ENCODE data around the gene IL22RA2.
"Not testable (repeated sequence)": the region's sequence is repeated elsewhere in the genome, so short reads cannot be mapped to it uniquely, and the experiment has no call there.

IL22RA2 gene

DNA sequence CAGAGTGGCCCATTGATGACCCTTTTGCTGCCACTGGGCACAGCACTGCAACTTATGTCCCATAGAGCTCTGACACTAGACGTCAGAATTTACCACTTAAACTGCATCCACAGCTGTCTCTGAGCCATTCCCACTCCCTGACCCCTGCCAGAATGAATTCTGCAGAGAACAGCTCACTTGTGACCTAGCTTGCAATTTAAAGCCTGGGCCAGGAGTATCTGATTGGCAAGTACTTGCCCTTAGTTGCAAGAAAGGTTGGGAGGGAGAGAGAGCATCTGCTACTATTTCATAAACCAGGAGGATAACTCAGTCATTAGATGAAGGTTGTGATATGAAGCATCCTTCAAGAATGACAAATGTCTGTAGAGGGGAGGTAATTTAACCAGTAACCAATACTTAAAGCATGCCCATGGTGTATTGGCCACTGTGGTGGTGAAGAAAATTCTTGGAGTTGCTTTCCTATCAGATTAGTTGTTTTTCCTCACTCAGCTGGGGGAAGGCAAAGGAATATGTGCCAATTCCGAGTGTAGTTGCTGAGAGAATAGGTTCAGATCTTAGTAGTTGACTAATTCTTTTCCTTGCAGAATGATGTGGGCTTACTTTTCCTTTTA is 46.5 kb downstream of the IL22RA2 start:
- no peak for DNase-seq (ENCODE audit: low read depth in 2 of 2)

DNA sequence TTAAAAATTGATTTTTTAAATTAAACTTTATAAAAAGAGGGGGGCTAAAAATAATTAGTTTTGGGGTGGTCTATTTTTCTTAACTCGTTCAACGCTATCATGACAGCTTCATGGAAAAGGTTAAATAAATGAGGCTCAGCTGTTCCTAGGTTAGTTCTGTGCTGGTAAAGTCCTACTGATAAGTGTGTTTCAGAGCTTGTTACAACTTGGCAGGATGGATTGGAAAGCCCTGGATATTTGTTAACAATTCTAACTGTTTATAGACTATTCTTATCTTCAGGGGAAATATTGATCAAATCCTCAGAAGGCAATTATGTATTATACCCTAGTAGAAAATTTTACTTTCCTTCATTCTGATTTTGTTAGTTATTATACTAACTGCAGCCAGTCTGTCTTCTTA is 50.4 kb downstream of the IL22RA2 start:
- DNase-seq (ENCODE audit: low read depth in 2 of 2) = no peak

DNA sequence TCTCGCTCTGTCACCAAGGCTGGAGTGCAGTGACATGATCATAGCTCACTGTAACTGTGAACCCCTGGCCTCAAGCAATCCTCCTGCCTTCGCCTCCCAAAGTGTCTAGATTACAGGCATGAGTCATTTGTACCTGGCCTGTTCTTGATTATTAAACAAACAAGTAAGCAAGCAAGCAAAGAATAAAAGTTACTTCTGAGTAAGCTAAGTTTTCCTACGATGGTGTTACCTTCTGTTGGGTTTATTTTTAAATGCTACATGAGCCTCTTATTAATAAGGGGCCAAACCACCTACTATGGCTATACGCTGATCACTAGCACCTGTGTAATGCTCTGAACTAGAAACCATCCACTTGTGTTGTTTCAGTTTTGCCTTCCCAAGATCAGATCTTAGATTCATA is 50.8 kb downstream of the IL22RA2 start:
- no peak for DNase-seq (ENCODE audit: low read depth in 2 of 2)

DNA sequence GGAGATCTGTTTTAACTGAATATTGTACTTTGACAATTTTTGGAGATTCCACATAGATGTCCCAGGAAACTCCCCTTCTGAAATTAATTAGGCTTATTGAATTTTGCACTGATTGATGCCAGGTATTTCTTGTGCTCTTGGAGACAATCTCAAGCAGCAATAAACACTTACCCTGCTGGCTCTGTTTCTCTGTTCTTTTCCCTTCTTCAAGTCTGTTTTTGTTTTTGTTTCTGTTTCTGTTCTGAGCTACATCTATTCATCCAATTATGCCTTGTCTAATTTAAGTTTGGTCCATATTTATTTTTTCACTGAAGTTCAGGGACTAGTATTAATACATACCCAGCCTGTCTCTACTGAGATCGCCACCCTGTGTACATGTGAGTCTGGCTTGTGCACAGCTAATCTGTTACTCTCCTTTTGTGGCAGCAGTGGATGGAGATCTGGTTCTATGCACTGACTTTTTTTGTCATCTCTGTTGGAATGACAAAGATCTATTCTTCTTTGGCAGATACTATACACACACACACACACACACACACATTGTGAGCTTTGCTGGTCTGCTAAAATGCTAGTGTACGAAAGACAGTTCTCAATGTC is 51.9 kb downstream of the IL22RA2 start:
- DNase-seq (ENCODE audit: low read depth in 2 of 2) = no peak

DNA sequence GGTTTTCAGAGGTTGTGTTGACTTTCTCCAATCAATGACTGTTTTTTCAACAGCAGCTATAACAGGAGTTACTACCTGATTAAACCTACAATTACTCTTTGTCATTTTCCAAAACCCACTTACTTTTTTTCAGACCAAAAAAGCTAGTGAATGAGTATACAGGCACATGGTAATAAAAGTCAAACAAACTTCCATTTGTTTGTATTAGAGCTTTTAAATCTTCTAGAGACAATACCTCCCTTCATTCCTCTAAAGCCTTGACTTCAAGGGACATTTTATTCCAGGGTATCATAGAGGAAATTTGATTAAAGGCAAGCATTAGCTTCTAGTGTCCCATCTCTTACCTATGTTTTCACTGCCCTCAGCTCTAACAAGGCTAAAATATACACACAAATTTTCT is 52.7 kb downstream of the IL22RA2 start:
- DNase-seq (ENCODE audit: low read depth in 2 of 2) = no peak

DNA sequence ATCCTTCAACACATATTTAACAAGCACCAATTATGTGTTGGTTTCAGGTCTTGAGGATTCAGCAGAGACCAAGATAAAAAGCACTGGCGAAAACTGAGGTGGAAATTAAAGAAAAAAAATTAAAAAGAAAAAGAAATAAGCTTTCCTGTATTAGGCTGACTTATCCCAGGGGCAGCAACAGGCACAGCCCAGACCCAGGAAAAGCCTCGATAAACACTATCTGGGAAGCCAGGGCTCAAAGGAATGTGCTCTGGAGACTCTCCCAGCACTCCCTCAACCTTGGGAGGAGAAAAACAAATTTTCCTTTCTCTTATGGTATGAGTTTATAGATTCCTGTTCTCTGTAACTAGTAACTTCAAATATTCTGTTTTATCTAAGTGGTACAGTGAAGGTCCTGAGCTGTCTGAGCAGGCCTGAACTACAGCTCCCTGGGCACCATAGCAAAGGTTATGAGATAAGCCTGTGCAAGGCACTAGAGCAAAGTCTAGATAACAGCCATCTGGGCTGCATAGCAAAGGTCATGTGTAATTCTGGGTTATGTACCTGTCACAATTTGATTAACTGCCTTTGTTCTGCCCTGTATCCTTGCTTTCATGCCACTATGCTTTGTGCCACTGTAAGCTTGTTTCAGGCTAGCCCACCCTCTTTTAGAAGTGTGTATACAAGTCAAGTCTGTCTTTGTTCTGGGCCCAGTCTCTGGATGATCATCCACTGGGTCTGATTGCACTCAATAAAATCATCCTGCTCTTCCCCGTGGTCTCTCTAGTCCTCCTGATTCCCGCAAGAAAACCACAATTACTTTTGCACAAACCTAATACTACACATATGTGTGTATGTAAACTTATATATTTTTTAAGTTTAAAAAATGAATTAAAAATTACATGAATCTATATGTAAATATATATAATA is 54.0 kb downstream of the IL22RA2 start:
- DNase-seq (ENCODE audit: low read depth in 2 of 2) = no peak

DNA sequence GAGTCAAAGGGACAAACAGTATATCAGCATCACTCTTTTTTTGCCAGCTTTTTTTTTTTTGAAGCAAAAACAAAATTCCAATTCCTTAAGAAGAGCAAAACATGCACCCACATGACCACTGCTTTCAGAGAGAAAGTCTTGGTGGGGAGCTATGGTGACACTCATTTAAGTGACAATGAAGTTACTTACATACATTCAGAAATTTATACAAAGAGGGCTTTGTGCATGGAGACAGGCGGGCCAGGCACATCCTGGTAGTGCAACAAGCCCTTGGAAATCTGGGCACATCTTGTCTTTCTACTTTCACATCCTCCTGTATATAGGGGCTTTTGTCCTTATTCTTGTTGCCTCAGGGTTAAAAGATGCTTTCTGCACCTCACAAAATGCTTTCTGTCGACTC is 55.9 kb downstream of the IL22RA2 start:
- DNase-seq (ENCODE audit: low read depth in 2 of 2) = no peak

DNA sequence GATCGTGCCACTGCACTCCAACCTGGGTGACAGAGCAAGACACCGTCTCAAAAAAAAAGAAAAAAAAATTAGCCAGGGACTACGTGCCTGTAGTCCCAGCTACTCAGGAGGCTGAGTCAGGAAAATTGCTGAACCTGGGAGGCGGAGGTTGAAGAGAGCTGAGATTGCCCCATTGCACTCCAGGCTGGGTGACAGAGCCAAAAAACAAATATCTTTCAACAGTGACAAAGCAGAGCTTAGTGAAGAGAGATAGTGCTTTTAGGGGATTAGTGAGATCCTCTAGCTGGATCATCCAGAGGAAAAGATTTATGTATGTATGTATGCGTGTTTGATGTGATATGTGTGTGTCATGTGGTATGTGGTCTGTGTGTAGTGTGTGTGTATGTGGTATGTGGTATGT is 56.6 kb downstream of the IL22RA2 start:
- DNase-seq (ENCODE audit: low read depth in 2 of 2) = no peak

DNA sequence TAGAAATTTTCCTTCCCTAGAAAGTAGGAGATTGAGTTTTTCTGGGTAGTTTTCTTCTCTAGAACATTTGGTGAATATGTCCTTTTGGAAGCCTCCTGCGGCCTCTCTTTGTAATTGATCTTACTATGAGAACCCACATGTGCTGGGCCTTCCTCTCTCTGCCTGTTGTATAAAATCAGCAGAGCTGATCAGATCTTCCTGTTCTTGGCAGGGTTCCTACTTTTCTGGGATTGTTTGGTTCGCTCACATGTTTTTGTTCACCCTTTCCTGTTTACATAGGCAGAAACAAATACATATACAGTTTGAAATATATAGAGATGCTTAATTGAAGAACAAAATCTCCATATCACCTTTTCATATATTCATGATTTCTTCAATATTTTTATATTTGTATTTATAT is 57.8 kb downstream of the IL22RA2 start:
- DNase-seq (ENCODE audit: low read depth in 2 of 2) = no peak

DNA sequence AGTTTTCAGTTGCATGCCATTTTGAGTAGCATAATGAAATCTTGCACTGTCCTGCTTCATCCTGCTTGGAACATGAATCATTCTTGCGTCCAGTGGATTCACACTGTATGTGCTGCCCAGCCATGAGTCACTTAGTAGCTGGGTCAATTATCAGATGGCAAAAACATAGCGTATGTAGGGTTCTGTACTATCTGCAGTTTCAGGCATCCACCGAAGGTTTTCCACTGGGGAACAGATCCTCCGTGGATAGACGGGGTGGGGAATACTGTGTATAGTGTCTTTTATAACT is 61.4 kb downstream of the IL22RA2 start:
- no peak for DNase-seq (ENCODE audit: low read depth in 2 of 2)

DNA sequence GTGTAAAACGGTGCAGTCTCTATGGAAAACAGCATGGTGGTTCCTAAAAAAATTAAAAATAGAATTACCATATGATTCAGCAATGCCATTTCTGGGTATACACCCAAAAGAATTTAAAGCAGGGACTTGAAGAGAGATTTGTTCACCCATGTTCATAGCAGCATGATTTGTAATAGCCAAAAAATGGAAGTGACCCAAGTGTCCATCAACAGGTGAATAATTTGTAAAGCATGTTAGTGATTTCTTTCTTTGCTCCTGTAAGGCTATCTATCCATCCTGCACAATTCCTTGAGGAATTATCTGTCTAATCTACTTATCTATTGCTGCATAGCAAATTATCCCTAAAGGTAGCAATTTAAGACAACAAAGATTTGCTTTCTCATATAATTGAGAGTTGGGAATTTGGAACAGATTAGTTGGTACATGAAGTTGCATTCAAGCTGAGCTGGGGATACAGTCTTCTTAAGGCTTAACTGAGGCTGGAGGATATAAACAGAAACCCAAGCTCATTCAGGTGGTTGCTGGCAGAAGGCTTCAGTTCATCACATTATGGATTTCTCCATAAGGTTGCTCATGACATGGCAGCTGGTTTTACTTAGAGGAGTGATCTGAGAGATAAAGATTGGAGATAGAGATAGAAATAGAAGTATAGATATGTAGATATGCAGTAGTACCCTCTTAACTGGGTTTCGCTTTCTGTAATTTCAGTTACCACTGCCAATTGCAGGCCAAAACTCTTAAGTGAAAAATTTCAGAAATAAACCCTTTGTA is 62.0 kb downstream of the IL22RA2 start:
- DNase-seq (ENCODE audit: low read depth in 2 of 2) = no peak

DNA sequence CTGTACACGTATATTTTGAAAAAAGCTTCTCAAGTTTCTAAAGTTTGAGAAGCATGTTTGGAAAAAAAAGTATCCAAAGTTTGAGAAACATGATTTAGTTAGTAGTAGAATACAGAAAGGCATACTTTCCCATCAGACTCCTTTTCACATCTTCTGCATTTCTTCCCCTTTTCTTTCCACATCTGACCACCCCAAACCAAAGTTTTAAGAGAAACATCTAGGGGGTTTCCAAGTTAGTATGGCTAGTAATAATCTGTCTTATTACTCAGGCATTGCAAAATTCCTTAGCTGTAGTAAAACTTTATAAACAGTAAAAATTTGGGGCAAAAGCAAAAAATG is 65.7 kb downstream of the IL22RA2 start:
- no peak for DNase-seq (ENCODE audit: low read depth in 2 of 2)

DNA sequence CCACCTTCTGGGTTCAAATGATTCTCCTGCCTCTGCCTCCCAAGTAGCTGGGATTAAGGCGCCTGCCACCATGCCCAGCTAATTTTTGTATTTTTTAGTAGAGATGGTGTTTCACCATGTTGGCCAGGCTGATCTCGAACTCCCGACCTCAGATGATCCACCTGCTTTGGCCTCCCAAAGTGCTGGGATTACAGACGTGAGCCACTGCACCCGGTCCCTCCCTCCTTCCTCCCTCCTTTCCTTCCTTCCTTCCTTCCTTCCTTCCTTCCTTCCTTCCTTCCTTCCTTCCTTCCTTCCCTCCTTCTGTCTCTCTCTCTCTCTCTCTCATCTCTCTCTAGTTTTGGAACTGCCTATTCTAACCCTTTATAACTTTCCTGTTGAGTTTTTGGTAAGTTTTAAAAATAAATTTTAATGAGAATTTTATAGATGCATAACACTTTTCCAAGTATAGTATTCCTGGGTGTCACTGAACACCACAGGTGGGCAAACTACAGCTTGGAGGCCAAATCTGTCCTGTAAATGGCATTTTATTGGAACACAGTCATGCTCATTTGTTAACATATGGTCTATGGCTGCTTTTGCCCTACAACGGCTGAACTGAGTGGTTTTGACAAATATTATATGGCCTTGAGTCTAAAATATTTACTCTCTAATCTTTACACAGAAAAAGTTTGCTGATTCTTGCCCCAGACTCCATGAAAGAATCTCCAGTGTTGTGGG is 66.2 kb downstream of the IL22RA2 start:
- not testable (repeated sequence) for DNase-seq (ENCODE audit: low read depth in 2 of 2)

DNA sequence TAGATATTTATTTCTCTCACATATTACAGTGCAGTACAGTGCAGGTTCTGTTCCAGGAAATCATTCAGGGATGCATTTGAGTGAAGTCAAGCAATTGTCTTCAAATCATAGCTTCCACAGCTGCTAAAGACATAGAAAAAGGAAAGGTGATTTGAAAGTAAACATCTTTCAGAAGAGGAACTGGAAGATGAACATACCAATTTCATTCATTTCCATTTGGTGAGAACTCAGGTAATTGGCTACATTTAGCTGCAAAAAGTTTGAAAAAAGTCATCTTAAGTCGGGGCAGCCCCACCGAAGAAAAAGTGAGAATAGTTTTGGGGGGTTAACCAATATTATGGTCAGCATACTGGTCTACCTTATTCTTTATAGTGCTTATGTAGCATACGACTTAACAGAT is 67.3 kb downstream of the IL22RA2 start:
- DNase-seq (ENCODE audit: low read depth in 2 of 2) = no peak

DNA sequence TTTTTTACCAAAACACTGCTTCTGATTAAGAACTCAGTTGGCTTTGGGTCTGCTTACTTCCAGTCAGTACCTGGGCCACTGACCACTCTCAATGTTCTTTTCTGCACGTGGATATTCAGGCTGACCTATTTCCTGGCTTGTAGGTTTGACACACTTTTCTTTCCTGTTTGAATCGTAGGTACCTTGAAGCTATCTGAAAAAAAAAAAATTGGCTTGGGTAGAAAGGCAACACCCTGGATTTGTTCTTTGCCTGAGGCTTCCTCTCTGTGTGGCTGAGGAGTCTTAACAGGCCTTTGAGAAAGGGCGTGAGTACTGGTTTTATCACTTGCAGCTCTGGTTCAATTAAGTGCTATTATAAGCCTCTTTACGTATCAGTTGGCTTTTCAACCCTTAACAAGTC is 68.1 kb downstream of the IL22RA2 start:
- DNase-seq (ENCODE audit: low read depth in 2 of 2) = no peak

DNA sequence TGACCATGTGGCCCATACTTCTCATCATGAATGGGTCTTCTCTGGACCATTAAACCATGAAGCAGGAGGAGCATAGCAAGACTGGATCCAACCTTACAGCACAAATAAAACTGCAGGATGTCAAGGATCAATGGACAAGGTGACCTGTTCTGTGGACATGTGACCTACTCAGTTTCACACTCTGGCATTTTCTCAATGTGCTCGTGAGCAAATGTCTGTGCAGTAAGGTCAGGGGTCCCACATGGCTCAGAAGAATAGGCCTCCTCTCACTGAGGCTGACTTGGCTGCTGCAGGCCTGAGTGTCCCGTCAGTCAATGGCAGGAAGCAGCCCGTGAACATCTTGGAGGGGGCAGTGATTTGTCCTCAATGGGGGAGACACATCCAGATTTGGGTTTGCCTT is 68.5 kb downstream of the IL22RA2 start:
- no peak for DNase-seq (ENCODE audit: low read depth in 2 of 2)

DNA sequence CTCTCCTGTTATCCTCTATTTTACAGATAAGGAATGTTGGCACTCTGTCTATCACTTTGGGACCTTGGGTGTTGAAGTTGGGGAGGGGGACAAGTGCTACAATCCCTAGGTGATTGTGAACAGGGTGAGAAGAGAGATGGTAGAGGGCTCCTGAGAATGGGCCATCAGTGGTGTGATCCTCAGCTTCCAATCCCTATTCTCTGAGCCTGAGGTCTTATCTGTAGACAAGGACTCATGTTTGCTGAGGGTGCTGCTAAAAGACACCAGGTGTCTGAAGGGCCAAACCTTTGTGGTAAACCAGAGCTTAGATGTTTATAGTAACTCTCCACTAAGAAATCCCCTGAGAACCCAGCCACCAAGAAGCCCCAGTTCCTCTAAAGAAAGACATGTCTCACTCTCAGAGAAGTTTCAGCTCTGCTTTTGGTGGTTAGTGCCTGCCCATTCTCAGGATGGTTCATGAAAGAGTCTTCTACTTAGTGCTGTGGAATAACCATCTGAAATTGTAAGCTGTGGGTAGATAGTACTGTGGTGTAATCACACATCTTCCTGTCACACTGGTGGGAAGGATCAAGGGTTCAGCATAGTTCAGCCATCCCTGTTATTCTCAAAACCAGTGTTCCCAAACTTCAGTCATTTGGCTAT is 70.5 kb downstream of the IL22RA2 start:
- DNase-seq (ENCODE audit: low read depth in 2 of 2) = no peak

DNA sequence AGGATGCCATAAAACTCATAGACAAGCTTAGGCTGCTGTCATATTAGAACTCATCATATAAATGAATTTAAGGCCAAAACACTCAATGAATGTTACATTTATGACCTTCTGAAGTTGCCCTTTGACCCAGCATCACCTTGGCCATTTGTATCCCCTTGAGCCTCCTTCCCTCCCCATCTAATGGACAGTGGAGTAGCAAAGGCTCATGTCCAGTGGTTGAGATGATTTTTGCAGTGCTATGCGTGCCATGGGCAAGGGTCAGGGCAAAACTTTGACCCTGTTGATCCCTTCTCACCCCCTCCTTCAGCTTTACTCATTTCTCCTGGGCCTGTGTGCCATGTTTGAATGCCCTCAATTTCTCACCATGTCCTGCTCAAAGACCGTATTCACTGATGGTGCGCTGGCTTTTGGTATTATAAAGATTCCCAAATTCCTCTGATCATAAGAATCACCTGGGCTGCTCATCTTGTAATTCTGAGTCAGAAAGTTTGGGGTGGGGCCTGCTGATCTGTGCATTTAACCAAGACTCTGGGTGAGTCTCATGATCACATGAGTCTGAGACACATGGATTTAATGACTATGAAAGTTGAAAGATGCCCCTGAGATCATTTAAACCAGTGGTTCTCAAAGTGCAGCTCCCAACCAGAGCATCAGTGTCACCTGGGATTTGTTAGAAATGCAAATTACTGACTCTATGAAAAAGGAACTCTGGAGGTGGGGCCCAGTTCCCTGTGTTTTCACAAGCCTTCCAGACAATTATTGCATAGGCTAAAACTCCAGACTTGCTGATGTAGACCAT is 71.2 kb downstream of the IL22RA2 start:
- DNase-seq (ENCODE audit: low read depth in 2 of 2) = no peak

DNA sequence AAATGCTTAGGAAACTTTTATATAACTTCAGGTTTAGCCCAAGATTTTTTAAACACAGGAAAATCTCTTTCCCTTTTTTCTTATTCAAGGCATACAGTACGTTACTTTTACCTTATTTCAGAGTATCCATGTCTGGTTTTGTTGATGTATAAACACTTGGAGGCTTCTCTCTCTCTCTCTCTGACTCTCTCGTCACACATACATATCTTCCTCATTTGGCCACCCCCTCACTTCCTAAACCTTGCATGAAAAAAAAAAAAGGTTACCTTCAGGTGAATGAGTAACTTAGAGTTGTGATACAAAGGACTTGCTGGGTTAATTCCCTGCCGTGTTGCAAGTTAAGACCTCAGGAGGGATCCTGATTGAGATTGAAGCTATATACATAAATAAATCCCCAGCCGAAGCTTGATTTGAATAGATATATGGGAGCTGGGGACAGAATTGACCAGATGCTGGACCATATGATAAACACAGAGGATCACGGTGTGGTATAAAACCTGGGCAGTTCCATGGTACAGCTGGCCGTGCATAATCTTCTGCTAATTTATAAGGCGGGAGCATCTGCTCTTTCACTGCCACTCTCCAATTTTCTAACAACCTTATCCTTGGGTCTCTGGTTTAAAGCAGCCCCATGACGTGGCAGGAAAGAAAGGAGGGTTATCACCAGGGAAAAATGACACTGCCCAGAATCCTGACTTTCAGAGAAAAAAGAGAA is 73.6 kb downstream of the IL22RA2 start:
- DNase-seq (ENCODE audit: low read depth in 2 of 2) = no peak

DNA sequence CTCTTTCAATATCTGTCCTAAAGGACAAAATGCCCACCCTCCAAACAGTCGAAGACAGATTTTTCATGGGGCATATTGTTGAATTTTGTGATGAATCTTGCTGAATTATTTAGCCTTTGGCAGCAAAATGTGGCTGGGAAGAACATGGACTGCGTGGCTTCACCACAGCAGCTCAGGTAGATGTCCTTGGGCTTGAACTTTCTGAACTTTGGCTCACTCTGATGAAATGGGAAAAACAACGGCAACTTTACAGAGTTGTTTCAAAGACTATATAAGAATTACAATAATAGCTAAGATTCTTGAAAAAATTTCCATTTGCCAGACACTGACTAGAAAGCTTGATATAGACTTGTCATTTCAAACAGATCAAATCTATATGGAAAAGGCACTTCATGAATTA is 75.9 kb downstream of the IL22RA2 start:
- no peak for DNase-seq (ENCODE audit: low read depth in 2 of 2)

All from stimulated activated CD8-positive, alpha-beta memory T cell treated with anti-CD3 and anti-CD28 coated beads, Interleukin-7, amount 100 ng/mL, for 4 hours (primary cell).